Measurements from ENCODE around the gene SIGLEC12.

GRCh38 chr19:51546107-51546649 lies 44.6 kb upstream of the SIGLEC12 start:
- no peak for TF ChIP-seq CTCF (IDR thresholded peaks at IDR 0.05)
- TF ChIP-seq POLR2AphosphoS5 (IDR thresholded peaks at IDR 0.05), result no peak
